ENCODE results near the gene EXOC7. TPM values are rescaled to one million over a fixed set of nuclear protein-coding genes. Genes with fewer than 3 reads are reported as not detected.

Gene EXOC7
- polyA plus RNA-seq, 1 donor (not counting 4 experiments of a cell fraction or from before 2014, with no cell fraction given): 60.6 TPM

DNA sequence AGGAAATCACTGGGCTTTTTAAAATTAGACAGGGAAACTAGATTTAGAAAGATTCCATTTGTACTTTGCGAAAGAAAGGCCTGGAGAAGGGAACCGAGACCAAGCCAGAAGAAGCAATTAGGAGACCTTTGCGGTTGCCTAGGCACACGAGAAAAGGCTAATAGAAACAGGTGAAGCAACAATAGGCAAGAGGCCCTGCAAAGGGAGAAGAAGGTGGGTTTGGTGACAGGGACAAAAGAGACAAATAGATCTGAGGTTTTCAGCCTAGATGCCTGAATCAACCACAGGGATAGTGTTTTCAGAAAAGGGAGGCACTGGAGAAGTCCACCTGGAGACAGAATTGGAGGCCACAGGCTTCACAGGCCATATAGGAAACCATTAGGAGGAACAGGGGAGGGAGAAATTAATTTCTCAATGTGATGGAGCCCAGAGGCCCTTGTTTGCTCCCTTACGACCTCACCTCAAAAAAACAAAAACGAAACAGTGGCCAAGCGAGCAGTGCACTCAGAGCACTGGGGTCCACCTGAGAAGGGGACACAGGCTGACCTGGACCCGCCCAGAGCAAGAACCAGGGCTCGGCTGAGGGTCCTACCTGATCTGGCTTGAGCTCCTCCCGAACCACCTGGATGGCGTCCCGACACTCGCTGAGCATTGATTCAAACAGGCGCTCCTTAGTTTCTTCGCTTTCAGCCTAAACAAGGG is 53.6 kb downstream of the EXOC7 start:
- no peaks in the 10 kb centered on the region for H4K20me1 ChIP-seq (ENCODE audit: control insufficient read depth, extremely low read depth, insufficient read depth, low read length)
- H3K4me3 ChIP-seq (ENCODE audit: control insufficient read depth in 2 of 3, extremely low read depth in 1 of 3, insufficient read depth in 2 of 3, low read depth in 1 of 3, low read length in 3 of 3): no peak overlapping the region
- TF ChIP-seq EZH2 (IDR thresholded peaks at IDR 0.05; ENCODE audit: low read length) (no peak), CTCF (optimal IDR thresholded peaks at IDR 0.05 in 1 of 3, IDR thresholded peaks at IDR 0.05 in 1 of 3, conservative IDR thresholded peaks at IDR 0.05 in 1 of 3; ENCODE audit: extremely low read depth in 1 of 3, insufficient read depth in 2 of 3, low read length in 3 of 3) (no peak)
- dilution Hi-C loops (cut with MboI; ENCODE audit: extremely low pct_ligation_motif_present, low sequenced_read_pairs): no loop called here
- H3K9me1 ChIP-seq (ENCODE audit: control insufficient read depth, extremely low read depth, insufficient read depth, low read length): peaks cover 3% of the 10 kb centered on the region
- H3K4me1 ChIP-seq (ENCODE audit: control insufficient read depth, extremely low read depth, insufficient read depth, low read length): peaks cover 27% of the 10 kb centered on the region
- H3K9me3 ChIP-seq (ENCODE audit: control insufficient read depth, low read depth, low read length): no peaks in the 10 kb centered on the region
- no peak overlapping the region for H3K4me2 ChIP-seq (ENCODE audit: control insufficient read depth, extremely low read depth, insufficient read depth, low read depth, low read length)
- DNase-seq (ENCODE audit: low read depth, low spot score): no peak
- H3K27ac ChIP-seq (ENCODE audit: control insufficient read depth, insufficient read depth, low read length): no peak overlapping the region
- H3K9ac ChIP-seq (ENCODE audit: control insufficient read depth, extremely low read depth, insufficient read depth, low read length): no peak overlapping the region
- FAIRE-seq: no peak
- H3K36me3 ChIP-seq (ENCODE audit: control insufficient read depth in 2 of 2, extremely low read depth in 1 of 2, insufficient read depth in 2 of 2, low read length in 2 of 2): peaks cover 25 to 55% of the 10 kb centered on the region in 2 experiments
- no peak overlapping the region for H2AFZ ChIP-seq (ENCODE audit: control insufficient read depth, low read length)
- peaks cover 7% of the 10 kb centered on the region for H3K79me2 ChIP-seq (ENCODE audit: control insufficient read depth, insufficient read depth, low read length)
- no peaks in the 10 kb centered on the region for H3K27me3 ChIP-seq (ENCODE audit: control insufficient read depth, extremely low read depth, insufficient read depth, low read length)

DNA sequence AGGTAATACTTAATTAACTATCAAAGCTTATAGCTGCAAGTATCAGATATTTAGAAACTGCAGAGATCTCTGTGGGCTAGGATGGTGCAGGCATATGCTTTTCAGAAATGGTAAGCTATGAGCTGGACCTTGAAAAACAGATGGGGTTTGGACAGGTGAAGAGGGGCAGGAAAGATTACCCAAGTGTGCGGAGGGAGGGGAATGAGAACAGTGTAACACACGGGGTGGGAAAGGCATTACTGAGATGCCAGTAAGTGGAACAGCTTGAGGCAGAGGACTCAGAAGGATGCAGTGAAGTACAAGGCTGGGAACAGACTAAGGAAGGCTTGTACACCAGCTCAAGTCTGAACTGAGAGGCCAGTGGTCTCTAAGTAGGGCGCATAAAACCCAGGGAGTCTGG is 54.3 kb downstream of the EXOC7 start:
- H3K9me1 ChIP-seq (ENCODE audit: control insufficient read depth, extremely low read depth, insufficient read depth, low read length): peaks cover 3% of the 10 kb centered on the region
- H3K4me2 ChIP-seq (ENCODE audit: control insufficient read depth, extremely low read depth, insufficient read depth, low read depth, low read length): no peak overlapping the region
- no peak for DNase-seq (ENCODE audit: low read depth, low spot score)
- peaks cover 21% of the 10 kb centered on the region for H3K4me1 ChIP-seq (ENCODE audit: control insufficient read depth, extremely low read depth, insufficient read depth, low read length)
- no peak overlapping the region for H2AFZ ChIP-seq (ENCODE audit: control insufficient read depth, low read length)
- H3K27me3 ChIP-seq (ENCODE audit: control insufficient read depth, extremely low read depth, insufficient read depth, low read length): no peaks in the 10 kb centered on the region
- FAIRE-seq: no peak
- H3K27ac ChIP-seq (ENCODE audit: control insufficient read depth, insufficient read depth, low read length): no peak overlapping the region
- TF ChIP-seq EZH2 (IDR thresholded peaks at IDR 0.05; ENCODE audit: low read length) (no peak), CTCF (optimal IDR thresholded peaks at IDR 0.05 in 1 of 3, IDR thresholded peaks at IDR 0.05 in 1 of 3, conservative IDR thresholded peaks at IDR 0.05 in 1 of 3; ENCODE audit: extremely low read depth in 1 of 3, insufficient read depth in 2 of 3, low read length in 3 of 3) (no peak)
- H3K36me3 ChIP-seq (ENCODE audit: control insufficient read depth in 2 of 2, extremely low read depth in 1 of 2, insufficient read depth in 2 of 2, low read length in 2 of 2): peaks cover 27 to 60% of the 10 kb centered on the region in 2 experiments
- H3K9me3 ChIP-seq (ENCODE audit: control insufficient read depth, low read depth, low read length): no peaks in the 10 kb centered on the region
- dilution Hi-C loops (cut with MboI; ENCODE audit: extremely low pct_ligation_motif_present, low sequenced_read_pairs): no loop called here
- H3K9ac ChIP-seq (ENCODE audit: control insufficient read depth, extremely low read depth, insufficient read depth, low read length): no peak overlapping the region
- no peak overlapping the region for H3K4me3 ChIP-seq (ENCODE audit: control insufficient read depth in 2 of 3, extremely low read depth in 1 of 3, insufficient read depth in 2 of 3, low read depth in 1 of 3, low read length in 3 of 3)
- peaks cover 7% of the 10 kb centered on the region for H3K79me2 ChIP-seq (ENCODE audit: control insufficient read depth, insufficient read depth, low read length)
- H4K20me1 ChIP-seq (ENCODE audit: control insufficient read depth, extremely low read depth, insufficient read depth, low read length): no peaks in the 10 kb centered on the region

Measured in keratinocyte (primary cell).